GM21528 (cell line): Measurements from ENCODE around the gene KCNA2.

ENCODE experiments used
- ATAC-seq: cut with Tn5 transposase; IDR thresholded peaks from one replicate; pipeline ENCODE4 v1.9.1; 2021; ENCODE audit warnings: mild to moderate bottlenecking, moderate library complexity; ENCODE audit not compliant: unreplicated experiment, low FRiP score

The KCNA2 gene

GRCh38 chr1:110576441-110576840 lies 29.7 kb downstream of the KCNA2 start:
- ATAC-seq, result no peak

GRCh38 chr1:110573314-110573713 lies 32.8 kb downstream of the KCNA2 start:
- no peak for ATAC-seq

- no peak for ATAC-seq
Measured at GRCh38 chr1:110572751-110573150, 33.4 kb downstream of the KCNA2 start.

- no peak for ATAC-seq
Measured at GRCh38 chr1:110570901-110571300, 35.3 kb downstream of the KCNA2 start.

GRCh38 chr1:110570307-110570706 lies 35.9 kb downstream of the KCNA2 start:
- ATAC-seq, result no peak

GRCh38 chr1:110566836-110567235 lies 39.3 kb downstream of the KCNA2 start:
- no peak for ATAC-seq

- no peak for ATAC-seq
Measured at GRCh38 chr1:110565565-110565964, 40.6 kb downstream of the KCNA2 start.

GRCh38 chr1:110563089-110563488 lies 43.1 kb downstream of the KCNA2 start:
- ATAC-seq, result no peak

- ATAC-seq, result no peak
Measured at GRCh38 chr1:110561596-110561995, 44.6 kb downstream of the KCNA2 start.

- no peak for ATAC-seq
Measured at GRCh38 chr1:110559157-110559556, 47.0 kb downstream of the KCNA2 start.

- no peak for ATAC-seq
Measured at GRCh38 chr1:110557481-110557880, 48.7 kb downstream of the KCNA2 start.

GRCh38 chr1:110556471-110556807 lies 49.7 kb downstream of the KCNA2 start:
- ATAC-seq, result no peak

GRCh38 chr1:110555807-110556470 lies 50.2 kb downstream of the KCNA2 start:
- ATAC-seq, result no peak

- ATAC-seq, result peak; percentile 54
Measured at GRCh38 chr1:110554871-110555801, 51.0 kb downstream of the KCNA2 start.

- no peak for ATAC-seq
Measured at GRCh38 chr1:110551278-110551809, 54.8 kb downstream of the KCNA2 start.

GRCh38 chr1:110549831-110550230 lies 56.3 kb downstream of the KCNA2 start:
- no peak for ATAC-seq

- ATAC-seq, result no peak
Measured at GRCh38 chr1:110548381-110548780, 57.8 kb downstream of the KCNA2 start.

GRCh38 chr1:110547017-110547416 lies 59.1 kb downstream of the KCNA2 start:
- no peak for ATAC-seq

GRCh38 chr1:110545492-110545891 lies 60.7 kb downstream of the KCNA2 start:
- ATAC-seq, result no peak

GRCh38 chr1:110544753-110545152 lies 61.4 kb downstream of the KCNA2 start:
- no peak for ATAC-seq
